Endothelial cell of umbilical vein (primary cell): Measurements from ENCODE around the gene SKA3. TPM values are rescaled to one million over a fixed set of nuclear protein-coding genes. Genes with fewer than 3 reads are reported as not detected.
A peak's percentile ranks its signal among the peaks of the same experiment; 100 is the strongest.

Experiments used
- BruUV-seq: library from RNA; stranded (reverse); fragments of 400-500 nt; replicated peaks from 2 replicates; lab custom pipeline; 2021; lab: Mats Ljungman, UMichigan
- CTCF ChIA-PET: fragments of 300-600, 350-600 bp; sonication (Branson Sonifier 250); formaldehyde crosslinking; loops from one replicate; lab custom pipeline; 2021; ENCODE audit warnings: antibody characterized with exemption, inconsistent platforms; lab: Charles Lee
- POLR2A ChIA-PET: fragments of 300-600, 350-600 bp; sonication (Branson Sonifier 250); formaldehyde crosslinking; loops from one replicate; lab custom pipeline; 2021; ENCODE audit warnings: antibody characterized with exemption, inconsistent platforms; lab: Charles Lee
- DNase-seq: peaks from one replicate; pipeline ENCODE4 v3.0.0-alpha.2; 2011; ENCODE audit warnings: low read depth, low spot score
- FAIRE-seq: peaks from 2 replicates; lab custom pipeline; 2011; peaks lifted over from hg19 to GRCh38; lab: Jason Lieb, UNC
- H2AFZ ChIP-seq: 2 replicates; pipeline ENCODE4 v1.6.0; 2012; ENCODE audit warnings: low read depth, low read length, control low read depth, inconsistent platforms
- H3K27ac ChIP-seq: 2 replicates; pipeline ENCODE4 v1.5.1; 2011; ENCODE audit warnings: low read depth, mild to moderate bottlenecking, control low read depth, low read length, moderate library complexity; ENCODE audit not compliant: insufficient read depth
- H3K27me3 ChIP-seq, 2 experiments: 2 replicates each; pipeline versions ENCODE4 v1.6.0 to v1.6.1; 2011; ENCODE audit warnings: low read length in 2 of 2, mixed read lengths in 1 of 2; ENCODE audit not compliant: control insufficient read depth in 2 of 2, insufficient read depth in 2 of 2
- H3K36me3 ChIP-seq, 2 experiments: 2 replicates in 1 of 2; 3 replicates in 1 of 2; pipeline ENCODE4 v1.5.1; 2011; ENCODE audit warnings: low read length in 2 of 2, mild to moderate bottlenecking in 1 of 2, moderate library complexity in 1 of 2; ENCODE audit not compliant: control insufficient read depth in 2 of 2, insufficient read depth in 2 of 2; ENCODE audit errors: extremely low read depth in 1 of 2
- H3K4me1 ChIP-seq: 3 replicates; pipeline ENCODE4 v1.5.1; 2011; ENCODE audit warnings: mild to moderate bottlenecking, low read length; ENCODE audit not compliant: control insufficient read depth, insufficient read depth; ENCODE audit errors: extremely low read depth
- H3K4me2 ChIP-seq: 2 replicates; pipeline ENCODE4 v1.6.1; 2011; ENCODE audit warnings: low read length, control low read depth, mixed read lengths; ENCODE audit not compliant: insufficient read depth
- H3K4me3 ChIP-seq, 3 experiments: fragments of 200-600 bp in 1 of 3; sonication (generic), shearing (Covaris generic) in 1 of 3; replicated peaks in 1 of 3; 2 replicates each; pipeline ENCODE4 v1.5.1; 2011 to 2016; ENCODE audit warnings: control low read depth in 3 of 3, low read length in 3 of 3, mild to moderate bottlenecking in 2 of 3, inconsistent platforms in 1 of 3, low read depth in 1 of 3, moderate library complexity in 1 of 3; ENCODE audit not compliant: insufficient read depth in 1 of 3
- H3K79me2 ChIP-seq: 2 replicates; pipeline ENCODE4 v1.6.0; 2012; ENCODE audit warnings: low read length, inconsistent platforms; ENCODE audit not compliant: control insufficient read depth, insufficient read depth
- H3K9ac ChIP-seq: replicated peaks from 2 replicates; pipeline ENCODE3; 2011; ENCODE audit warnings: low read length, control low read depth; ENCODE audit not compliant: insufficient read depth; ENCODE audit errors: extremely low read depth
- H3K9me1 ChIP-seq: replicated peaks from 3 replicates; pipeline ENCODE4 v1.6.0; 2011; ENCODE audit warnings: mild to moderate bottlenecking, low read length; ENCODE audit not compliant: control insufficient read depth, insufficient read depth; ENCODE audit errors: extremely low read depth
- H3K9me3 ChIP-seq: replicated peaks from 2 replicates; pipeline ENCODE4 v1.5.1; 2012; ENCODE audit warnings: low read length, inconsistent platforms; ENCODE audit not compliant: control insufficient read depth, insufficient read depth
- H4K20me1 ChIP-seq: replicated peaks from 2 replicates; pipeline ENCODE3; 2011; ENCODE audit warnings: mild to moderate bottlenecking, low read length; ENCODE audit not compliant: control insufficient read depth, insufficient read depth; ENCODE audit errors: extremely low read depth
- EZH2 ChIP-seq: IDR thresholded peaks from 2 replicates; pipeline ENCODE4 v1.6.1; 2012; ENCODE audit warnings: borderline replicate concordance, low read depth, mild to moderate bottlenecking, moderate library complexity, low read length, inconsistent platforms; ENCODE audit not compliant: severe bottlenecking
- FOS ChIP-seq: IDR thresholded peaks from 2 replicates; pipeline ENCODE4 v1.6.1; 2011; ENCODE audit warnings: mild to moderate bottlenecking, low read length, moderate library complexity, borderline replicate concordance; ENCODE audit not compliant: insufficient read depth
- GATA2 ChIP-seq: IDR thresholded peaks from 2 replicates; pipeline ENCODE4 v1.7.0; 2011; ENCODE audit warnings: low read depth, mild to moderate bottlenecking, moderate library complexity, mixed read lengths, low read length; ENCODE audit not compliant: insufficient read length, insufficient read depth
- JUN ChIP-seq: IDR thresholded peaks from 2 replicates; pipeline ENCODE4 v1.6.1; 2011; ENCODE audit warnings: borderline replicate concordance, low read depth; ENCODE audit not compliant: insufficient read length, insufficient read depth
- MYC ChIP-seq: IDR thresholded peaks from one replicate; pipeline ENCODE4 v1.6.1; 2011; ENCODE audit warnings: mild to moderate bottlenecking, low read depth, low read length
- POLR2A ChIP-seq: IDR thresholded peaks from 2 replicates; pipeline ENCODE4 v1.6.1; 2012; ENCODE audit warnings: low read depth, mild to moderate bottlenecking, control low read depth, low read length
- POLR2AphosphoS5 ChIP-seq: IDR thresholded peaks from 2 replicates; pipeline ENCODE4 v1.6.1; 2012; ENCODE audit warnings: low read depth, mild to moderate bottlenecking, control low read depth, low read length, moderate library complexity; ENCODE audit not compliant: insufficient read depth
- dilution Hi-C: fragments of 300-500 bp; cut with MboI; formaldehyde crosslinking; loops from one replicate; pipeline ENCODE4 v1.15.0; 2019; ENCODE audit warnings: low sequenced_read_pairs; ENCODE audit not compliant: extremely low pct_ligation_motif_present
- intact Hi-C: fragments of 100-400 bp; cut with micrococcal nuclease; formaldehyde crosslinking; loops from one replicate; pipeline ENCODE4 v1.10.0; 2022
- polyA plus RNA-seq, 4 experiments: library from polyadenylated mRNA; depleted of rRNA in 3 of 4; stranded (reverse) in 3 of 4; unstranded in 1 of 4; fragments of >200 nt; gene quantifications; 2 replicates each; pipeline versions ENCODE4 v1.2.1 to v1.2.3, GENCODE V29; 2011 to 2012; ENCODE audit warnings: missing spikeins in 1 of 4
- total RNA-seq: library from RNA; stranded (reverse); gene quantifications from 2 replicates; pipeline ENCODE4 v1.2.3, GENCODE V29; 2021
- TF ChIP-seq, protein P1 (sequence below), 2 donors: IDR thresholded peaks; 1 replicate in 1 of 2; 2 replicates in 1 of 2; pipeline ENCODE4 v1.5.1; 2011; ENCODE audit warnings: low read length in 2 of 2, mild to moderate bottlenecking in 2 of 2, moderate library complexity in 2 of 2, control low read depth in 1 of 2, inconsistent platforms in 1 of 2, low read depth in 1 of 2; ENCODE audit not compliant: insufficient read depth in 1 of 2; ENCODE audit errors: extremely low read depth in 1 of 2
- TF ChIP-seq, protein P2 (sequence below): IDR thresholded peaks from 2 replicates; pipeline ENCODE4 v1.6.1; 2011; ENCODE audit not compliant: insufficient read depth, insufficient read length

Gene SKA3
- total and polyA plus RNA-seq, 2 donors (not counting 3 experiments of a cell fraction or from before 2014, with no cell fraction given) = 9.4 to 28.7 TPM

GRCh38 chr13:21164631-21165030 lies 11.7 kb downstream of the SKA3 start:
- Histone ChIP-seq H2AFZ (no peak overlapping the region), H3K4me3 (no peak overlapping the region), H3K27me3 (no peaks in the 10 kb centered on the region), H4K20me1 (no peaks in the 10 kb centered on the region), H3K9ac (no peak overlapping the region), H3K36me3 (no peaks in the 10 kb centered on the region), H3K4me2 (no peak overlapping the region), H3K79me2 (peaks cover 9% of the 10 kb centered on the region), H3K9me1 (no peaks in the 10 kb centered on the region), H3K9me3 (no peaks in the 10 kb centered on the region), H3K27ac (no peak overlapping the region), H3K4me1 (peaks cover 3% of the 10 kb centered on the region)
- intact Hi-C loops (no loop called here), dilution Hi-C loops (no loop called here)
- ChIA-PET POLR2A (no interaction called here), CTCF (interaction anchor here (1.0 to 1.5 kb wide), 2 partner anchors 11 to 103 kb away, joined by 3 to 4 read pairs; partner anchors contain the start of genes LATS2 and SKA3)
- peak; percentile 61 for FAIRE-seq
- DNase-seq = peak; percentile 40
- TF ChIP-seq FOS (peak; percentile 60), POLR2A (no peak), JUN (peak; percentile 27)
- no TSS peak for BruUV-seq

- CTCF ChIA-PET = interaction anchor here (0.9 kb wide), 1 partner anchor 15 kb away, joined by 4 read pairs; no protein-coding TSS in a partner anchor
- intact Hi-C loops = no loop called here
- H3K4me2 ChIP-seq = no peak overlapping the region
- no peak overlapping the region for H3K9ac ChIP-seq
- no peak overlapping the region for H3K4me3 ChIP-seq
- no peaks in the 10 kb centered on the region for H3K4me1 ChIP-seq
- dilution Hi-C loops = no loop called here
- TF ChIP-seq POLR2AphosphoS5 = no peak
- TF ChIP-seq, protein P1, sequence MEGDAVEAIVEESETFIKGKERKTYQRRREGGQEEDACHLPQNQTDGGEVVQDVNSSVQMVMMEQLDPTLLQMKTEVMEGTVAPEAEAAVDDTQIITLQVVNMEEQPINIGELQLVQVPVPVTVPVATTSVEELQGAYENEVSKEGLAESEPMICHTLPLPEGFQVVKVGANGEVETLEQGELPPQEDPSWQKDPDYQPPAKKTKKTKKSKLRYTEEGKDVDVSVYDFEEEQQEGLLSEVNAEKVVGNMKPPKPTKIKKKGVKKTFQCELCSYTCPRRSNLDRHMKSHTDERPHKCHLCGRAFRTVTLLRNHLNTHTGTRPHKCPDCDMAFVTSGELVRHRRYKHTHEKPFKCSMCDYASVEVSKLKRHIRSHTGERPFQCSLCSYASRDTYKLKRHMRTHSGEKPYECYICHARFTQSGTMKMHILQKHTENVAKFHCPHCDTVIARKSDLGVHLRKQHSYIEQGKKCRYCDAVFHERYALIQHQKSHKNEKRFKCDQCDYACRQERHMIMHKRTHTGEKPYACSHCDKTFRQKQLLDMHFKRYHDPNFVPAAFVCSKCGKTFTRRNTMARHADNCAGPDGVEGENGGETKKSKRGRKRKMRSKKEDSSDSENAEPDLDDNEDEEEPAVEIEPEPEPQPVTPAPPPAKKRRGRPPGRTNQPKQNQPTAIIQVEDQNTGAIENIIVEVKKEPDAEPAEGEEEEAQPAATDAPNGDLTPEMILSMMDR (IDR thresholded peaks at IDR 0.05; ENCODE audit: extremely low read depth in 1 of 2, insufficient read depth in 1 of 2, low read depth in 1 of 2, low read length in 2 of 2) = no peak
- no peak for TF ChIP-seq FOS
- TF ChIP-seq GATA2 = no peak
- TF ChIP-seq, protein P2, sequence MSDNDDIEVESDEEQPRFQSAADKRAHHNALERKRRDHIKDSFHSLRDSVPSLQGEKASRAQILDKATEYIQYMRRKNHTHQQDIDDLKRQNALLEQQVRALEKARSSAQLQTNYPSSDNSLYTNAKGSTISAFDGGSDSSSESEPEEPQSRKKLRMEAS = no peak
- TF ChIP-seq JUN = no peak
- no peak for TF ChIP-seq MYC
- TF ChIP-seq POLR2A = no peak
- no peak for TF ChIP-seq EZH2
- H3K36me3 ChIP-seq = peaks cover 6 to 18% of the 10 kb centered on the region in 2 experiments
- H3K9me1 ChIP-seq = no peaks in the 10 kb centered on the region
- POLR2A ChIA-PET = no interaction called here
- no peak for DNase-seq
- no peaks in the 10 kb centered on the region for H4K20me1 ChIP-seq
- no peaks in the 10 kb centered on the region for H3K79me2 ChIP-seq
- no peaks in the 10 kb centered on the region for H3K27me3 ChIP-seq
- no TSS peak for BruUV-seq
- H3K27ac ChIP-seq = no peak overlapping the region
- no peaks in the 10 kb centered on the region for H3K9me3 ChIP-seq
- FAIRE-seq = no peak
- no peak overlapping the region for H2AFZ ChIP-seq
Observed at GRCh38 chr13:21152251-21152899, 24.0 kb downstream of the SKA3 start.
